HEK293 (cell line): ENCODE results near the gene CRB3.

ENCODE experiments used
- GLI2 ChIP-seq: fragments of 450-650 bp; formaldehyde crosslinking; IDR thresholded peaks from 2 replicates; pipeline ENCODE4; 2017; ENCODE audit warnings: missing biosample characterization, missing genetic modification characterization, low read depth, borderline replicate concordance
- KLF16 ChIP-seq: fragments of 450-650 bp; formaldehyde crosslinking; IDR thresholded peaks from 2 replicates; pipeline ENCODE4 v1.5.1; 2017; ENCODE audit warnings: missing biosample characterization, missing genetic modification characterization
- KLF8 ChIP-seq: fragments of 450-650 bp; formaldehyde crosslinking; IDR thresholded peaks from 2 replicates; pipeline ENCODE4 v1.5.1; 2016; ENCODE audit warnings: missing biosample characterization, missing genetic modification characterization
- OVOL3 ChIP-seq: fragments of 450-650 bp; formaldehyde crosslinking; IDR thresholded peaks from 2 replicates; pipeline ENCODE4 v1.5.1; 2016; ENCODE audit warnings: missing biosample characterization, missing genetic modification characterization
- REPIN1 ChIP-seq: fragments of 450-650 bp; formaldehyde crosslinking; IDR thresholded peaks from 2 replicates; pipeline ENCODE4 v1.5.1; 2017; ENCODE audit warnings: missing biosample characterization, missing genetic modification characterization, low read depth
- SCRT1 ChIP-seq: fragments of 450-650 bp; formaldehyde crosslinking; IDR thresholded peaks from 2 replicates; pipeline ENCODE4 v1.5.1; 2016; ENCODE audit warnings: missing biosample characterization, missing genetic modification characterization, borderline replicate concordance
- SP2 ChIP-seq: fragments of 450-650 bp; formaldehyde crosslinking; IDR thresholded peaks from 2 replicates; pipeline ENCODE4 v1.5.1; 2016; ENCODE audit warnings: missing biosample characterization, missing genetic modification characterization
- WT1 ChIP-seq: fragments of 450-650 bp; formaldehyde crosslinking; IDR thresholded peaks from 2 replicates; pipeline ENCODE4 v1.5.1; 2016; ENCODE audit warnings: missing biosample characterization, missing genetic modification characterization
- ZNF114 ChIP-seq: fragments of 450-650 bp; formaldehyde crosslinking; IDR thresholded peaks from 2 replicates; pipeline ENCODE4 v1.5.0; 2017; ENCODE audit warnings: missing biosample characterization, missing genetic modification characterization
- ZNF140 ChIP-seq: fragments of 450-650 bp; formaldehyde crosslinking; IDR thresholded peaks from 2 replicates; pipeline ENCODE4 v1.5.1; 2016; ENCODE audit warnings: missing biosample characterization, missing genetic modification characterization
- ZNF157 ChIP-seq: fragments of 450-650 bp; formaldehyde crosslinking; IDR thresholded peaks from 2 replicates; pipeline ENCODE4 v1.5.1; 2016; ENCODE audit warnings: missing biosample characterization, missing genetic modification characterization
- ZNF174 ChIP-seq: fragments of 450-650 bp; formaldehyde crosslinking; IDR thresholded peaks from 2 replicates; pipeline ENCODE4 v1.5.0; 2017; ENCODE audit warnings: missing biosample characterization, mild to moderate bottlenecking, missing genetic modification characterization
- ZNF324 ChIP-seq: fragments of 450-650 bp; formaldehyde crosslinking; IDR thresholded peaks from 2 replicates; pipeline ENCODE4 v1.5.1; 2016; ENCODE audit warnings: missing biosample characterization, missing genetic modification characterization
- ZNF354C ChIP-seq: fragments of 450-650 bp; formaldehyde crosslinking; IDR thresholded peaks from 2 replicates; pipeline ENCODE4 v1.5.1; 2016; ENCODE audit warnings: missing biosample characterization, missing genetic modification characterization, low read depth, borderline replicate concordance
- ZNF433 ChIP-seq: fragments of 450-650 bp; formaldehyde crosslinking; IDR thresholded peaks from 2 replicates; pipeline ENCODE4 v1.5.1; 2016; ENCODE audit warnings: missing biosample characterization, missing genetic modification characterization, low read depth
- ZNF501 ChIP-seq: fragments of 450-650 bp; formaldehyde crosslinking; IDR thresholded peaks from 2 replicates; pipeline ENCODE4 v1.5.1; 2016; ENCODE audit warnings: missing biosample characterization, missing genetic modification characterization
- ZNF548 ChIP-seq: fragments of 450-650 bp; formaldehyde crosslinking; IDR thresholded peaks from 2 replicates; pipeline ENCODE4 v1.5.1; 2016; ENCODE audit warnings: missing biosample characterization, missing genetic modification characterization
- ZNF555 ChIP-seq: fragments of 450-650 bp; formaldehyde crosslinking; conservative IDR thresholded peaks from 2 replicates; pipeline ENCODE4 v1.5.1; 2017; ENCODE audit warnings: missing biosample characterization, mild to moderate bottlenecking, missing genetic modification characterization, inconsistent platforms
- ZNF596 ChIP-seq: fragments of 450-650 bp; IDR thresholded peaks from 2 replicates; pipeline ENCODE4 v1.5.0; 2018; ENCODE audit warnings: missing biosample characterization, mild to moderate bottlenecking, missing genetic modification characterization, moderate library complexity
- ZNF621 ChIP-seq: fragments of 450-650 bp; formaldehyde crosslinking; IDR thresholded peaks from 2 replicates; pipeline ENCODE4 v1.5.1; 2017; ENCODE audit warnings: missing biosample characterization, missing genetic modification characterization
- ZNF792 ChIP-seq: fragments of 450-650 bp; formaldehyde crosslinking; IDR thresholded peaks from 2 replicates; pipeline ENCODE4 v1.5.1; 2016; ENCODE audit warnings: missing biosample characterization, missing genetic modification characterization
- ZNF830 ChIP-seq: fragments of 450-650 bp; IDR thresholded peaks from 2 replicates; pipeline ENCODE4 v1.5.0; 2018; ENCODE audit warnings: missing biosample characterization, missing genetic modification characterization, low read depth, mild to moderate bottlenecking, moderate library complexity
- ZNF837 ChIP-seq: fragments of 450-650 bp; formaldehyde crosslinking; IDR thresholded peaks from 2 replicates; pipeline ENCODE4 v1.5.1; 2016; ENCODE audit warnings: missing biosample characterization, missing genetic modification characterization
- ZNF843 ChIP-seq: fragments of 450-650 bp; formaldehyde crosslinking; IDR thresholded peaks from 2 replicates; pipeline ENCODE4 v1.5.1; 2016; ENCODE audit warnings: missing biosample characterization, missing genetic modification characterization
- TF ChIP-seq, protein P1 (sequence below): fragments of 450-650 bp; formaldehyde crosslinking; IDR thresholded peaks from 2 replicates; pipeline ENCODE4 v1.5.1; 2016; ENCODE audit warnings: missing biosample characterization, missing genetic modification characterization
- TF ChIP-seq, protein P2 (sequence below): fragments of 450-650 bp; formaldehyde crosslinking; IDR thresholded peaks from 2 replicates; pipeline ENCODE4 v1.5.1; 2016; ENCODE audit warnings: missing biosample characterization, missing genetic modification characterization
- TF ChIP-seq, protein P3 (sequence below): fragments of 450-650 bp; formaldehyde crosslinking; IDR thresholded peaks from 2 replicates; pipeline ENCODE4 v1.5.1; 2016; ENCODE audit warnings: missing biosample characterization, missing genetic modification characterization
- TF ChIP-seq, protein P4 (sequence below): fragments of 450-650 bp; formaldehyde crosslinking; IDR thresholded peaks from 2 replicates; pipeline ENCODE4 v1.5.1; 2017; ENCODE audit warnings: missing biosample characterization, missing genetic modification characterization
- TF ChIP-seq, protein P5 (sequence below): fragments of 450-650 bp; formaldehyde crosslinking; IDR thresholded peaks from 2 replicates; pipeline ENCODE4 v1.5.1; 2017; ENCODE audit warnings: missing biosample characterization, missing genetic modification characterization
- TF ChIP-seq, protein P6 (sequence below): fragments of 450-650 bp; formaldehyde crosslinking; IDR thresholded peaks from 2 replicates; pipeline ENCODE4 v1.5.1; 2016; ENCODE audit warnings: missing biosample characterization, missing genetic modification characterization

The CRB3 gene

DNA sequence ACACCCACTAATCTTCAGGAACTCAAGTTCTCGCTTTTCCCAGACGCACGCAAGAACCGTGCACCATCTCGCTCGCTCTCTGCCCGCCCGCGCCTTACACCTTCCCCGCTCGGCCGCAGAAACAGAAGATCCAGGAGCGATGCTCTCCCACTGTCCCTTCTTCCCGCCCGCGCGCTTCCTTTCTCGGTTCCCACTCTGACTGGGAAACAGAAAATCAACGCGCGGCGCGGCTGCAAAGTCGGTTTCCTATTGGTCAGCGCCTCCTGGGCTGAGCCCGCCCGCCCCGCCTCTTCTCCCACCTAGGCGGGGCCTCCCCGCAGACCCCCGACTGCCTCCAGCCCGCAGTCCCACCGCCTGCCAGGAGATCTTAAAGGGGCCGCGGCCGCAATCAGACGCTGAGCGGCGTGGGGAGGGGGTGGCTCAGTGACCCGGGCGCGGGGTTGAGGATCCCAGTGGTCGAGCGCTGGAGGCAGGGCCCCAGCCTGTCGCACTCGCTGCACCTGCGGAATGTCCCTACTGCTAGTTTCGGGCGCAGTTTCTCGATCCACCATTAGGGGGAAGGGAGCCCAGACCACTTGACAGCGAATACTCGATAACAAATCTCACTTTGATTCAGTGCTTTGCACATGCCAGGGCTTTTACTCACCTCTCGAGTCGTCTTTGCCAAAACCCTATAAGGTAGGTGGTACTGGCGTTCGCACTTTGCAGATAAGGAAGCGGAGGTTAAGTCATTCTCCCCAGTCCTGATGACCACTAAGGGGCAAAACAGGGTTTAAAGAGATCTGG, 3.8 kb upstream of the CRB3 start (continued):
- TF ChIP-seq REPIN1 (tag by site-specific recombination) (peak; percentile 72; the same call in 1 of the 2 replicates), ZNF354C (no peak), ZNF548 (tag by site-specific recombination) (no peak), ZNF621 (tag by site-specific recombination) (no peak), SCRT1 (tag by site-specific recombination) (peak; percentile 96), GLI2 (no peak), KLF16 (peak; percentile 97), ZNF140 (tag by site-specific recombination) (no peak), ZNF174 (tag by site-specific recombination) (no peak), ZNF555 (no peak), KLF8 (tag by site-specific recombination) (peak; percentile 97), ZNF843 (tag by site-specific recombination) (peak; percentile 71), ZNF792 (tag by site-specific recombination) (peak; percentile 38; the same call in 1 of the 2 replicates), SP2 (tag by site-specific recombination) (peak; percentile 91), ZNF830 (tag by site-specific recombination) (no peak), ZNF501 (tag by site-specific recombination) (no peak; the same call in 1 of the 2 replicates), ZNF433 (tag by site-specific recombination) (no peak), ZNF114 (no peak), WT1 (tag by site-specific recombination) (peak; percentile 35; the same call in 1 of the 2 replicates), ZNF324 (tag by site-specific recombination) (peak; percentile 82; the same call in 1 of the 2 replicates), OVOL3 (tag by site-specific recombination) (no peak), ZNF837 (tag by site-specific recombination) (0 out of 2 replicates have a peak, but pooled peaks have one; percentile 38), ZNF596 (tag by site-specific recombination) (no peak), ZNF157 (tag by site-specific recombination) (no peak)
- TF ChIP-seq, protein P1, sequence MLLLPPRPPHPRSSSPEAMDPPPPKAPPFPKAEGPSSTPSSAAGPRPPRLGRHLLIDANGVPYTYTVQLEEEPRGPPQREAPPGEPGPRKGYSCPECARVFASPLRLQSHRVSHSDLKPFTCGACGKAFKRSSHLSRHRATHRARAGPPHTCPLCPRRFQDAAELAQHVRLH (tag by site-specific recombination): peak; percentile 60; the same call in 1 of the 2 replicates
- TF ChIP-seq, protein P2, sequence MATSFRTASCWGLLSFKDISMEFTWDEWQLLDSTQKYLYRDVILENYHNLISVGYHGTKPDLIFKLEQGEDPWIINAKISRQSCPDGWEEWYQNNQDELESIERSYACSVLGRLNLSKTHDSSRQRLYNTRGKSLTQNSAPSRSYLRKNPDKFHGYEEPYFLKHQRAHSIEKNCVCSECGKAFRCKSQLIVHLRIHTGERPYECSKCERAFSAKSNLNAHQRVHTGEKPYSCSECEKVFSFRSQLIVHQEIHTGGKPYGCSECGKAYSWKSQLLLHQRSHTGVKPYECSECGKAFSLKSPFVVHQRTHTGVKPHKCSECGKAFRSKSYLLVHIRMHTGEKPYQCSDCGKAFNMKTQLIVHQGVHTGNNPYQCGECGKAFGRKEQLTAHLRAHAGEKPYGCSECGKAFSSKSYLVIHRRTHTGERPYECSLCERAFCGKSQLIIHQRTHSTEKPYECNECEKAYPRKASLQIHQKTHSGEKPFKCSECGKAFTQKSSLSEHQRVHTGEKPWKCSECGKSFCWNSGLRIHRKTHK (tag by site-specific recombination): no peak
- TF ChIP-seq, protein P3, sequence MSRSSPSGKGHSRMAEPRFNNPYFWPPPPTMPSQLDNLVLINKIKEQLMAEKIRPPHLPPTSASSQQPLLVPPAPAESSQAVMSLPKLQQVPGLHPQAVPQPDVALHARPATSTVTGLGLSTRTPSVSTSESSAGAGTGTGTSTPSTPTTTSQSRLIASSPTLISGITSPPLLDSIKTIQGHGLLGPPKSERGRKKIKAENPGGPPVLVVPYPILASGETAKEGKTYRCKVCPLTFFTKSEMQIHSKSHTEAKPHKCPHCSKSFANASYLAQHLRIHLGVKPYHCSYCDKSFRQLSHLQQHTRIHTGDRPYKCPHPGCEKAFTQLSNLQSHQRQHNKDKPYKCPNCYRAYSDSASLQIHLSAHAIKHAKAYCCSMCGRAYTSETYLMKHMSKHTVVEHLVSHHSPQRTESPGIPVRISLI: no peak
- TF ChIP-seq, protein P4, sequence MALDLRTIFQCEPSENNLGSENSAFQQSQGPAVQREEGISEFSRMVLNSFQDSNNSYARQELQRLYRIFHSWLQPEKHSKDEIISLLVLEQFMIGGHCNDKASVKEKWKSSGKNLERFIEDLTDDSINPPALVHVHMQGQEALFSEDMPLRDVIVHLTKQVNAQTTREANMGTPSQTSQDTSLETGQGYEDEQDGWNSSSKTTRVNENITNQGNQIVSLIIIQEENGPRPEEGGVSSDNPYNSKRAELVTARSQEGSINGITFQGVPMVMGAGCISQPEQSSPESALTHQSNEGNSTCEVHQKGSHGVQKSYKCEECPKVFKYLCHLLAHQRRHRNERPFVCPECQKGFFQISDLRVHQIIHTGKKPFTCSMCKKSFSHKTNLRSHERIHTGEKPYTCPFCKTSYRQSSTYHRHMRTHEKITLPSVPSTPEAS (tag by site-specific recombination): peak; percentile 40; the same call in 1 of the 2 replicates
- TF ChIP-seq, protein P5, sequence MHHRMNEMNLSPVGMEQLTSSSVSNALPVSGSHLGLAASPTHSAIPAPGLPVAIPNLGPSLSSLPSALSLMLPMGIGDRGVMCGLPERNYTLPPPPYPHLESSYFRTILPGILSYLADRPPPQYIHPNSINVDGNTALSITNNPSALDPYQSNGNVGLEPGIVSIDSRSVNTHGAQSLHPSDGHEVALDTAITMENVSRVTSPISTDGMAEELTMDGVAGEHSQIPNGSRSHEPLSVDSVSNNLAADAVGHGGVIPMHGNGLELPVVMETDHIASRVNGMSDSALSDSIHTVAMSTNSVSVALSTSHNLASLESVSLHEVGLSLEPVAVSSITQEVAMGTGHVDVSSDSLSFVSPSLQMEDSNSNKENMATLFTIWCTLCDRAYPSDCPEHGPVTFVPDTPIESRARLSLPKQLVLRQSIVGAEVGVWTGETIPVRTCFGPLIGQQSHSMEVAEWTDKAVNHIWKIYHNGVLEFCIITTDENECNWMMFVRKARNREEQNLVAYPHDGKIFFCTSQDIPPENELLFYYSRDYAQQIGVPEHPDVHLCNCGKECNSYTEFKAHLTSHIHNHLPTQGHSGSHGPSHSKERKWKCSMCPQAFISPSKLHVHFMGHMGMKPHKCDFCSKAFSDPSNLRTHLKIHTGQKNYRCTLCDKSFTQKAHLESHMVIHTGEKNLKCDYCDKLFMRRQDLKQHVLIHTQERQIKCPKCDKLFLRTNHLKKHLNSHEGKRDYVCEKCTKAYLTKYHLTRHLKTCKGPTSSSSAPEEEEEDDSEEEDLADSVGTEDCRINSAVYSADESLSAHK (tag by site-specific recombination): no peak
- TF ChIP-seq, protein P6, sequence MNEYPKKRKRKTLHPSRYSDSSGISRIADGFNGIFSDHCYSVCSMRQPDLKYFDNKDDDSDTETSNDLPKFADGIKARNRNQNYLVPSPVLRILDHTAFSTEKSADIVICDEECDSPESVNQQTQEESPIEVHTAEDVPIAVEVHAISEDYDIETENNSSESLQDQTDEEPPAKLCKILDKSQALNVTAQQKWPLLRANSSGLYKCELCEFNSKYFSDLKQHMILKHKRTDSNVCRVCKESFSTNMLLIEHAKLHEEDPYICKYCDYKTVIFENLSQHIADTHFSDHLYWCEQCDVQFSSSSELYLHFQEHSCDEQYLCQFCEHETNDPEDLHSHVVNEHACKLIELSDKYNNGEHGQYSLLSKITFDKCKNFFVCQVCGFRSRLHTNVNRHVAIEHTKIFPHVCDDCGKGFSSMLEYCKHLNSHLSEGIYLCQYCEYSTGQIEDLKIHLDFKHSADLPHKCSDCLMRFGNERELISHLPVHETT: peak; percentile 92; the same call in 1 of the 2 replicates
